Hepatocyte (in vitro differentiated cells): ENCODE data around the gene LRRK1. TPM values are rescaled to one million over a fixed set of nuclear protein-coding genes. Genes with fewer than 3 reads are reported as not detected.

Source experiments
- DNase-seq: peaks from one replicate; pipeline ENCODE4 v3.0.0-alpha.2; 2016; ENCODE audit warnings: low spot score
- H2AFZ ChIP-seq: fragments of 200-600 bp; sonication (generic); 2 replicates; pipeline ENCODE4 v1.6.0; 2016; ENCODE audit warnings: antibody characterized with exemption, mild to moderate bottlenecking
- H3K27ac ChIP-seq: fragments of 200-600 bp; sonication (generic); 2 replicates; pipeline ENCODE4 v1.5.1; 2016; ENCODE audit warnings: mild to moderate bottlenecking
- H3K27me3 ChIP-seq: fragments of 200-600 bp; sonication (generic); 2 replicates; pipeline ENCODE4 v1.6.1; 2016
- H3K36me3 ChIP-seq: fragments of 200-600 bp; sonication (generic); replicated peaks from 2 replicates; pipeline ENCODE4 v1.5.1; 2016; ENCODE audit warnings: low read depth; ENCODE audit not compliant: insufficient read depth
- H3K4me1 ChIP-seq: fragments of 200-600 bp; sonication (generic); 2 replicates; pipeline ENCODE4 v1.5.1; 2016; ENCODE audit warnings: mild to moderate bottlenecking, moderate library complexity; ENCODE audit not compliant: insufficient read depth
- H3K4me2 ChIP-seq: fragments of 200-600 bp; sonication (generic); 2 replicates; pipeline ENCODE4 v1.6.0; 2016
- H3K4me3 ChIP-seq: fragments of 200-600 bp; sonication (generic); 2 replicates; pipeline ENCODE4 v1.5.1; 2016; ENCODE audit warnings: mild to moderate bottlenecking
- H3K79me2 ChIP-seq: fragments of 200-600 bp; sonication (generic); 2 replicates; pipeline ENCODE4 v1.6.0; 2017; ENCODE audit warnings: mild to moderate bottlenecking
- H3K9me2 ChIP-seq: fragments of 200-600 bp; sonication (generic); replicated peaks from 2 replicates; pipeline ENCODE4 v1.6.0; 2017; ENCODE audit warnings: mild to moderate bottlenecking; ENCODE audit not compliant: insufficient read depth
- H3K9me3 ChIP-seq: fragments of 200-600 bp; sonication (generic); 2 replicates; pipeline ENCODE4 v1.5.1; 2016; ENCODE audit warnings: low read depth, mild to moderate bottlenecking
- H4K20me1 ChIP-seq: fragments of 200-600 bp; sonication (generic); 2 replicates; pipeline ENCODE4 v1.6.0; 2016; ENCODE audit warnings: mild to moderate bottlenecking; ENCODE audit not compliant: insufficient read depth, poor library complexity, severe bottlenecking
- EZH2 ChIP-seq: fragments of 200-600 bp; sonication (generic); IDR thresholded peaks from 2 replicates; pipeline ENCODE4 v1.6.1; 2016; ENCODE audit warnings: antibody characterized with exemption, mild to moderate bottlenecking, borderline replicate concordance
- EZH2phosphoT487 ChIP-seq: fragments of 200-600 bp; sonication (generic); IDR thresholded peaks from one replicate; pipeline ENCODE4 v1.6.1; 2018; ENCODE audit warnings: antibody characterized with exemption, mild to moderate bottlenecking, low read depth, moderate library complexity; ENCODE audit not compliant: unreplicated experiment, severe bottlenecking
- WGBS: methylation state at CpG from one replicate; pipeline ENCODE4 v1.1.6; 2016; ENCODE audit warnings: low lambda C conversion rate; ENCODE audit errors: missing lambda C conversion rate; 5-methylcytosine and 5-hydroxymethylcytosine counted together
- polyA plus RNA-seq: library from polyadenylated mRNA; unstranded; fragments of >200 nt; fragmentation: Nextera tagmentation; extraction: Ambion mirVana; gene quantifications from 2 replicates; pipeline ENCODE4 v1.2.1, GENCODE V29; 2016
- total RNA-seq: library from RNA; depleted of rRNA; stranded (reverse); fragments of >200 nt; gene quantifications from 2 replicates; pipeline ENCODE4 v1.2.3, GENCODE V29; 2014
- TF ChIP-seq, protein P1 (sequence below): fragments of 200-600 bp; sonication (generic); IDR thresholded peaks from 2 replicates; pipeline ENCODE4 v1.5.1; 2016; ENCODE audit warnings: antibody characterized with exemption, mild to moderate bottlenecking; ENCODE audit not compliant: poor library complexity

LRRK1 gene
- total and polyA plus RNA-seq, 2 experiments from 2014 or later, result 2.1 TPM

DNA sequence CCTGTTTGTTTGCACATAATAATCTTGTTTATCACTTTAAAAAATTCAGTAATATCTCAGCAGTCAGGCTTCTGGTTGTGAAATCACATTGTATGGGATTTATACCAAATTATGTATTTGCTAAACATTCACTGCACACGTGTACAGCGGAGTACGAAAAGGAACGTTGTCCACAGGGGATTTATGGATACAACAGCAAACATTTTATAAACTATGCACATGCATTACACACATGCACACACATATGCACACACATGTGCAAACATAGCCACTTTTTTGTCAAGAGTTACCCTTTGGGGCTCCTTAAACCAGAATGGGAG, 150.5 kb downstream of the LRRK1 start:
- H2AFZ ChIP-seq, result no peak overlapping the region
- TF ChIP-seq EZH2, result no peak
- no peak for TF ChIP-seq EZH2phosphoT487
- TF ChIP-seq, protein P1, sequence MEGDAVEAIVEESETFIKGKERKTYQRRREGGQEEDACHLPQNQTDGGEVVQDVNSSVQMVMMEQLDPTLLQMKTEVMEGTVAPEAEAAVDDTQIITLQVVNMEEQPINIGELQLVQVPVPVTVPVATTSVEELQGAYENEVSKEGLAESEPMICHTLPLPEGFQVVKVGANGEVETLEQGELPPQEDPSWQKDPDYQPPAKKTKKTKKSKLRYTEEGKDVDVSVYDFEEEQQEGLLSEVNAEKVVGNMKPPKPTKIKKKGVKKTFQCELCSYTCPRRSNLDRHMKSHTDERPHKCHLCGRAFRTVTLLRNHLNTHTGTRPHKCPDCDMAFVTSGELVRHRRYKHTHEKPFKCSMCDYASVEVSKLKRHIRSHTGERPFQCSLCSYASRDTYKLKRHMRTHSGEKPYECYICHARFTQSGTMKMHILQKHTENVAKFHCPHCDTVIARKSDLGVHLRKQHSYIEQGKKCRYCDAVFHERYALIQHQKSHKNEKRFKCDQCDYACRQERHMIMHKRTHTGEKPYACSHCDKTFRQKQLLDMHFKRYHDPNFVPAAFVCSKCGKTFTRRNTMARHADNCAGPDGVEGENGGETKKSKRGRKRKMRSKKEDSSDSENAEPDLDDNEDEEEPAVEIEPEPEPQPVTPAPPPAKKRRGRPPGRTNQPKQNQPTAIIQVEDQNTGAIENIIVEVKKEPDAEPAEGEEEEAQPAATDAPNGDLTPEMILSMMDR, result no peak
- no peaks in the 10 kb centered on the region for H3K9me2 ChIP-seq

DNA sequence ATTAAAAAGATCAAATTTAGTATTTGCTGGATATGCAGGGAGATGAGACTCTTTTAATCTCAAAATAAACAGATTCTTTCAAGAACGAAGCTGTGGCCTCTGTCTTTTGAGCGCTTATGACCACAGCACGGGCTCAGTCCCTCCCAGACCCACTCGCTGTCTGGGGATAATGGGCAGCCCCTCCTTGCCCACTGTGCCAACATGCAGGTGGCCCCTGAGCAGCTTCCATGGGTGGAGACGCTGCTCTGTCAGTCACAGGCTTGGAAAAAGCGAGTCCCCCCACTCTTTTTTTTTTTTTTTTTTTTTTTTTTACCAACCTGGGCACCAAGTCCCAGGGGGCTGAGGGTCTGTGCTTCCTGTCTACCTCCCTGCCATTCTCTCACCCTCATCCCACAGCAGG, 150.9 kb downstream of the LRRK1 start:
- H4K20me1 ChIP-seq, result no peaks in the 10 kb centered on the region
- no peaks in the 10 kb centered on the region for H3K9me2 ChIP-seq
- no peak overlapping the region for H3K4me2 ChIP-seq
- H3K9me3 ChIP-seq, result no peaks in the 10 kb centered on the region
- H3K79me2 ChIP-seq, result no peaks in the 10 kb centered on the region
- H3K4me1 ChIP-seq, result peaks cover 24% of the 10 kb centered on the region
- H3K27me3 ChIP-seq, result no peaks in the 10 kb centered on the region
- peak overlapping the region; percentile 88 for H3K27ac ChIP-seq
- no peaks in the 10 kb centered on the region for H3K36me3 ChIP-seq
- no peak overlapping the region for H2AFZ ChIP-seq
- TF ChIP-seq EZH2phosphoT487 (no peak), EZH2 (no peak)
- TF ChIP-seq, protein P1, result no peak
- DNase-seq, result no peak
- no peak overlapping the region for H3K4me3 ChIP-seq
- 83% methylated on average over 6 of the region's 6 CpGs for WGBS

More for the DNA sequence above, 150.5 kb downstream of the LRRK1 start:
- Histone ChIP-seq H3K4me2 (no peak overlapping the region), H3K9me3 (no peaks in the 10 kb centered on the region), H4K20me1 (no peaks in the 10 kb centered on the region), H3K79me2 (no peaks in the 10 kb centered on the region), H3K4me3 (no peak overlapping the region), H3K27me3 (no peaks in the 10 kb centered on the region), H3K27ac (peak overlapping the region; percentile 88), H3K36me3 (no peaks in the 10 kb centered on the region), H3K4me1 (peaks cover 24% of the 10 kb centered on the region)
- 60% methylated on average over 4 of the region's 4 CpGs for whole genome bisulfite sequencing
- DNase-seq, result no peak

DNA sequence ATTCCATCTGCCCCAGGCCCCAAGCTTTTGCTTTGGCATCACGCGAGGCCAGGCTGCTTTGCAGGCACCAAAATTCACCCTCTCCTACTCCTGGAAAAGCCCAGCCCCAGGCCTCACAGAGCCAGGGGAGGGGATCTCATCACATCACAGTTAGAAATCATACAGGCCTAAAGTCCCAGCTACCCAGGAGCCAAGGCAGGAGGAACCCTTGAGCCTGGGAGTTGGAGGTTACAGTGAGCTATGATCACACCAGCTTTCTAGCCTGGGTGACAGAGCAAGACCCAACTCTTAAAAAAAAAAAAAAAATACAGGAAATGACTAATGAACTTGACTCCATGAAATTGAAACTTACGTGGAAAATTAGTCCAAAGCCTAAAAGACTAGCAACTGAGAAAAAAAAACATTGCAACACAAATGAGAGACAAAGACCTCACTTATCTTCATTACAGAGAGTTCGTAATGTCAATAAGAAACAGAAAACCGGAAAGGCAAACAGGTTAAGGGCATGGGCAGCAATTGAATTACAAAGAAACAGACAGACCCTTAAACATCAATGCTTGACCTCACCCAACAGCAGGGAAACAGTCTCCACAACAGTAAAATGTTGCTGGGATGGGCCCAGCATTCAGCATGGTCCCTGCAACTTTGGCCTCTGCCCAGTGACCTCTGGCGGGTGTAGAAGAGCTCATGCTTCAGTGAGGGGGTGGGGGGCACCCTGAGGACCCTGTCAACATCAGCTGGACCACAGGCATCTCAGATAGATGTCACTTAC, 151.5 kb downstream of the LRRK1 start:
- peak overlapping the region; percentile 88 for H3K27ac ChIP-seq
- no peaks in the 10 kb centered on the region for H3K27me3 ChIP-seq
- H3K79me2 ChIP-seq, result no peaks in the 10 kb centered on the region
- WGBS, result 62% methylated on average over 6 of the region's 6 CpGs
- no peaks in the 10 kb centered on the region for H3K9me2 ChIP-seq
- H3K4me2 ChIP-seq, result no peak overlapping the region
- no peak for DNase-seq
- H3K36me3 ChIP-seq, result no peaks in the 10 kb centered on the region
- TF ChIP-seq, protein P1, result no peak
- no peak for TF ChIP-seq EZH2phosphoT487
- no peak for TF ChIP-seq EZH2
- H3K4me3 ChIP-seq, result no peak overlapping the region
- no peaks in the 10 kb centered on the region for H3K9me3 ChIP-seq
- peaks cover 24% of the 10 kb centered on the region for H3K4me1 ChIP-seq
- H4K20me1 ChIP-seq, result no peaks in the 10 kb centered on the region
- no peak overlapping the region for H2AFZ ChIP-seq
